Endodermal cell (in vitro differentiated cells): Measurements from ENCODE around the gene RNF186. TPM values are rescaled to one million over a fixed set of nuclear protein-coding genes. Genes with fewer than 3 reads are reported as not detected.

Experiments
- DNase-seq: peaks from one replicate; pipeline ENCODE4 v3.0.0-alpha.2; 2017
- H3K27ac ChIP-seq: 2 replicates; pipeline ENCODE4 v1.5.1; 2013; ENCODE audit warnings: mild to moderate bottlenecking, low read depth, low read length, moderate library complexity
- H3K27me3 ChIP-seq: 2 replicates; pipeline ENCODE4 v1.6.1; 2013; ENCODE audit warnings: mild to moderate bottlenecking, low read length, moderate library complexity; ENCODE audit not compliant: insufficient read depth, control insufficient read depth, poor library complexity, severe bottlenecking
- H3K36me3 ChIP-seq: 2 replicates; pipeline ENCODE4 v1.7.0; 2013; ENCODE audit warnings: mild to moderate bottlenecking, low read length, moderate library complexity; ENCODE audit not compliant: control insufficient read depth, insufficient read depth
- H3K4me1 ChIP-seq: one replicate; pipeline ENCODE4 v1.7.0; 2013; ENCODE audit warnings: low read length; ENCODE audit not compliant: control insufficient read depth, insufficient read depth
- H3K4me3 ChIP-seq: 2 replicates; pipeline ENCODE4 v1.5.1; 2013; ENCODE audit warnings: mild to moderate bottlenecking, low read length, moderate library complexity
- H3K9ac ChIP-seq: 2 replicates; pipeline ENCODE4 v1.6.1; 2013; ENCODE audit warnings: mild to moderate bottlenecking, low read length, moderate library complexity; ENCODE audit not compliant: poor library complexity, severe bottlenecking; ENCODE audit errors: extremely low read depth
- H3K9me3 ChIP-seq: 2 replicates; pipeline ENCODE4 v1.6.1; 2013; ENCODE audit warnings: mild to moderate bottlenecking, low read length, moderate library complexity; ENCODE audit not compliant: control insufficient read depth
- H3K27ac Mint-ChIP-seq: 2 replicates; pipeline ENCODE4 v1.8.0; 2020; ENCODE audit warnings: mixed read lengths
- H3K27me3 Mint-ChIP-seq: 2 replicates; pipeline ENCODE4 v1.8.0; 2021; ENCODE audit warnings: mild to moderate bottlenecking, mixed read lengths; ENCODE audit not compliant: insufficient read depth
- H3K36me3 Mint-ChIP-seq: 2 replicates; pipeline ENCODE4 v1.8.0; 2020; ENCODE audit warnings: low read depth, mixed read lengths
- H3K4me1 Mint-ChIP-seq: 2 replicates; pipeline ENCODE4 v1.8.0; 2020; ENCODE audit warnings: mixed read lengths
- H3K4me3 Mint-ChIP-seq: 2 replicates; pipeline ENCODE4 v1.8.0; 2020; ENCODE audit warnings: mild to moderate bottlenecking, moderate library complexity, mixed read lengths
- H3K9me3 Mint-ChIP-seq: 2 replicates; pipeline ENCODE4 v1.8.0; 2020; ENCODE audit warnings: mild to moderate bottlenecking, mixed read lengths
- WGBS, 2 experiments: methylation state at CpG; one replicate each; pipeline versions ENCODE4 v1.1.5 to v1.1.7; 2013; ENCODE audit warnings: missing lambda C conversion rate in 2 of 2, mixed read lengths in 1 of 2; ENCODE audit not compliant: insufficient coverage in 1 of 2, insufficient read length in 1 of 2; 5-methylcytosine and 5-hydroxymethylcytosine counted together
- long read RNA-seq, 4 experiments: library from polyadenylated mRNA in 2 of 4; library from RNA in 1 of 4; library from capped mRNA in 1 of 4; stranded (forward) in 3 of 4; unstranded in 1 of 4; transcript quantifications; one replicate each; pipeline ENCODE4 v2.0.0, GENCODE V29; 2020 to 2021; ENCODE audit warnings: inconsistent platforms in 1 of 4
- polyA plus RNA-seq, 2 experiments: library from polyadenylated mRNA; stranded (reverse); fragments of 50-300 nt; gene quantifications; one replicate each; pipeline ENCODE4 v1.2.3, GENCODE V29; 2013
- total RNA-seq, 2 donors: library from RNA; stranded (reverse); fragmentation: NEBNext Ultra II Directional in 1 of 2; extraction: Animal tissue kit (Norgen Biotek cat#: 25700) in 1 of 2; gene quantifications; 2 replicates in 1 of 2; 3 replicates in 1 of 2; pipeline ENCODE4 v1.2.1, GENCODE V29; 2021
- TF ChIP-seq, protein P1 (sequence below): fragments of 200-600 bp; sonication (generic); conservative IDR thresholded peaks from 2 replicates; pipeline ENCODE4 v1.5.0; 2021; ENCODE audit warnings: antibody characterized with exemption, mild to moderate bottlenecking

RNF186 gene, protein sequence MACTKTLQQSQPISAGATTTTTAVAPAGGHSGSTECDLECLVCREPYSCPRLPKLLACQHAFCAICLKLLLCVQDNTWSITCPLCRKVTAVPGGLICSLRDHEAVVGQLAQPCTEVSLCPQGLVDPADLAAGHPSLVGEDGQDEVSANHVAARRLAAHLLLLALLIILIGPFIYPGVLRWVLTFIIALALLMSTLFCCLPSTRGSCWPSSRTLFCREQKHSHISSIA
- not detected for total RNA-seq
- not detected for polyA plus RNA-seq (2013, experiment 1 of 2)
- not detected for polyA plus RNA-seq (2013, experiment 2 of 2)
- long read RNA-seq, experiment 1, result 0 reads
- long read RNA-seq, experiment 2, result 0 reads
- long read RNA-seq, experiment 3, result 0 reads
- long read RNA-seq, experiment 4, result 0 reads

- Mint-ChIP-seq H3K36me3 (no peaks in the 10 kb centered on the region), H3K4me3 (no peak within 1 kb of the TSS), H3K4me1 (peaks cover 15% of the 10 kb centered on the region), H3K27ac (no peak within 1 kb of the TSS), H3K9me3 (peaks cover 4% of the 10 kb centered on the region), H3K27me3 (peaks cover 21% of the 10 kb centered on the region)
- DNase-seq, result no peak
- Histone ChIP-seq H3K27ac (no peak within 1 kb of the TSS), H3K4me3 (no peak within 1 kb of the TSS), H3K4me1 (no peaks in the 10 kb centered on the region), H3K9me3 (no peaks in the 10 kb centered on the region), H3K36me3 (no peaks in the 10 kb centered on the region), H3K27me3 (peaks cover 5% of the 10 kb centered on the region), H3K9ac (no peak within 1 kb of the TSS)
- WGBS, 2 experiments, result 91 to 95% methylated on average over 8 to 22 of the region's 22 CpGs
- TF ChIP-seq, protein P1, sequence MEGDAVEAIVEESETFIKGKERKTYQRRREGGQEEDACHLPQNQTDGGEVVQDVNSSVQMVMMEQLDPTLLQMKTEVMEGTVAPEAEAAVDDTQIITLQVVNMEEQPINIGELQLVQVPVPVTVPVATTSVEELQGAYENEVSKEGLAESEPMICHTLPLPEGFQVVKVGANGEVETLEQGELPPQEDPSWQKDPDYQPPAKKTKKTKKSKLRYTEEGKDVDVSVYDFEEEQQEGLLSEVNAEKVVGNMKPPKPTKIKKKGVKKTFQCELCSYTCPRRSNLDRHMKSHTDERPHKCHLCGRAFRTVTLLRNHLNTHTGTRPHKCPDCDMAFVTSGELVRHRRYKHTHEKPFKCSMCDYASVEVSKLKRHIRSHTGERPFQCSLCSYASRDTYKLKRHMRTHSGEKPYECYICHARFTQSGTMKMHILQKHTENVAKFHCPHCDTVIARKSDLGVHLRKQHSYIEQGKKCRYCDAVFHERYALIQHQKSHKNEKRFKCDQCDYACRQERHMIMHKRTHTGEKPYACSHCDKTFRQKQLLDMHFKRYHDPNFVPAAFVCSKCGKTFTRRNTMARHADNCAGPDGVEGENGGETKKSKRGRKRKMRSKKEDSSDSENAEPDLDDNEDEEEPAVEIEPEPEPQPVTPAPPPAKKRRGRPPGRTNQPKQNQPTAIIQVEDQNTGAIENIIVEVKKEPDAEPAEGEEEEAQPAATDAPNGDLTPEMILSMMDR, result no peak
Measured at GRCh38 chr1:19814681-19815503, at the start of gene RNF186. RNF186 (minus strand) TSS chr1:19815283; CDS start chr1:19815101, 182 bp downstream.

DNA sequence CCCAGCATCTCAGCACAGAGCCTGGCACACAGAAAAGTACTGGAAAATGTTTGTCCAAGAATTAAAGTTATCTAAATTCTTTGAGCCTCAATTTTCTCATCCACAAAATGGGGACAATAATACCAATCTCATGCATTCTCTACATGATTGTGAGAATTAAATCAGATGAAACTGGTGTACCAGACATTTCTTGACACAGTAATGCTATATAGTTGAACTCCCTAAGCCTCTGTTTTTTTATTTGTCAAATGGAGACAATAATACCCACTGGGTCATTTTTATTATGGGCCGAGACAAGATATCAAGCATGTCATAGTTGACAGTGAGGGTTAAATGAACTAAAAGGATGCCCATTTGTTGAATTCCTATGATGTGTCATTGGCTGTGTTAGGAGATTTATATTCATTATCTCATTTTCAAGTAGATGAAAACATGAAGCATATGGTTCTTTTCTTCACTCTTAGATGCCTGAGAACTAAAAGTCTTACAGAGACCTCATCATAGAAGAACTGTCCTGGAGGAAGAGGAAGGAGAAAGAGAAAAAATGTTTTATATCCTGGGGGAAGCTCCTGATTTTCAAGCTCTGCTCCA lies 49.6 kb upstream of the RNF186 start:
- Histone ChIP-seq H3K27me3 (no peaks in the 10 kb centered on the region), H3K9me3 (peaks cover 15% of the 10 kb centered on the region), H3K27ac (no peak overlapping the region), H3K9ac (no peak overlapping the region), H3K4me3 (no peak overlapping the region), H3K4me1 (no peaks in the 10 kb centered on the region), H3K36me3 (no peaks in the 10 kb centered on the region)
- DNase-seq, result no peak
- Mint-ChIP-seq H3K4me1 (no peaks in the 10 kb centered on the region), H3K36me3 (no peaks in the 10 kb centered on the region), H3K27me3 (peaks cover 24% of the 10 kb centered on the region), H3K27ac (no peak overlapping the region), H3K4me3 (no peak overlapping the region), H3K9me3 (peaks cover 24% of the 10 kb centered on the region)
- WGBS, 2 experiments, result 86% methylated on average over 1 of the region's 1 CpG; no CpG with 5 or more reads in 1 of the 2 experiments
- TF ChIP-seq, protein P1, result no peak

DNA sequence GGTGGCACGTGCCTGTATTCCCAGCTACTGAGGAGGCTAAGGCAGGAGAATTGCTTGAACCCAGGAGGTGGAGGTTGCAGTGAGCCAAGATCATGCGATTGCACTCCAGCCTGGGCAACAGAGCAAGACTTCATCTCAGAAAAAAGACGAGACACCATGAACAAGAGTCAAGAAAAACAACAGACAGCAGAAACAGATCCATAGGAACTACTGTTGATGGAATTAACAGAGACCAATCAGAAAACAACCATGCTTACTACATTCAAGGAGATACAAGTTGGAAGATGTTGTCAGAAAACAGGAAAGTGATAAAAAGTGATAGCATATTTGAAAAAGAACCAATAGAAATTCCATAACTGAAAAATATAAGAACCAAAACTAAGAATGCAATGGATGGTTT lies 47.9 kb upstream of the RNF186 start:
- Mint-ChIP-seq H3K36me3 (no peaks in the 10 kb centered on the region), H3K9me3 (peaks cover 24% of the 10 kb centered on the region), H3K27ac (no peak overlapping the region), H3K27me3 (peaks cover 25% of the 10 kb centered on the region), H3K4me3 (no peak overlapping the region), H3K4me1 (no peaks in the 10 kb centered on the region)
- WGBS, 2 experiments, result 87 to 98% methylated on average over 3 of the region's 3 CpGs
- H3K9ac ChIP-seq, result no peak overlapping the region
- no peaks in the 10 kb centered on the region for H3K27me3 ChIP-seq
- H3K4me3 ChIP-seq, result no peak overlapping the region
- peaks cover 15% of the 10 kb centered on the region for H3K9me3 ChIP-seq
- TF ChIP-seq, protein P1, result no peak
- no peaks in the 10 kb centered on the region for H3K36me3 ChIP-seq
- no peaks in the 10 kb centered on the region for H3K4me1 ChIP-seq
- DNase-seq, result no peak
- H3K27ac ChIP-seq, result no peak overlapping the region
